Calu3 (cell line): ENCODE data around the gene CAMK1. TPM values are rescaled to one million over a fixed set of nuclear protein-coding genes. Genes with fewer than 3 reads are reported as not detected.

Source experiments
- BruUV-seq: library from RNA; stranded (reverse); fragments of 400-500 nt; replicated peaks from 2 replicates; lab custom pipeline; 2021; lab: Mats Ljungman, UMichigan
- CTCF ChIA-PET: fragments of 300-600 bp; sonication (Branson Sonifier 250); formaldehyde crosslinking; loops from one replicate; lab custom pipeline; 2022; ENCODE audit warnings: antibody characterized with exemption; lab: Charles Lee
- DNase-seq: peaks from one replicate; pipeline ENCODE4 v3.0.0; 2022
- H3K27ac Mint-ChIP-seq: one replicate; pipeline ENCODE4 v1.8.0; 2022; ENCODE audit warnings: mixed read lengths; ENCODE audit not compliant: unreplicated experiment
- H3K27me3 Mint-ChIP-seq: one replicate; pipeline ENCODE4 v1.8.0; 2022; ENCODE audit warnings: mixed read lengths; ENCODE audit not compliant: unreplicated experiment
- H3K36me3 Mint-ChIP-seq: one replicate; pipeline ENCODE4 v1.8.0; 2022; ENCODE audit warnings: mild to moderate bottlenecking, moderate library complexity, mixed read lengths; ENCODE audit not compliant: insufficient read depth, unreplicated experiment
- H3K4me1 Mint-ChIP-seq: one replicate; pipeline ENCODE4 v1.8.0; 2022; ENCODE audit warnings: mild to moderate bottlenecking, low read depth, mixed read lengths; ENCODE audit not compliant: unreplicated experiment
- H3K4me3 Mint-ChIP-seq: one replicate; pipeline ENCODE4 v1.8.0; 2022; ENCODE audit warnings: mild to moderate bottlenecking, low read depth, moderate library complexity, mixed read lengths; ENCODE audit not compliant: unreplicated experiment
- H3K9me3 Mint-ChIP-seq: one replicate; pipeline ENCODE4 v1.8.0; 2022; ENCODE audit warnings: low read depth, mixed read lengths; ENCODE audit not compliant: unreplicated experiment
- CTCF ChIP-seq: fragments of 200-600 bp; IDR thresholded peaks from one replicate; pipeline ENCODE4 v1.8.0; 2022; ENCODE audit warnings: antibody characterized with exemption; ENCODE audit not compliant: unreplicated experiment
- intact Hi-C: fragments of 100-400 bp; cut with micrococcal nuclease; formaldehyde crosslinking; loops from one replicate; pipeline ENCODE4 v1.10.0; 2022; ENCODE audit not compliant: unreplicated experiment
- total RNA-seq: library from RNA; stranded (reverse); gene quantifications from 2 replicates; pipeline ENCODE4 v1.2.3, GENCODE V29; 2022

The CAMK1 gene
- total RNA-seq, 1 experiment from 2014 or later, result 7.2 TPM

GRCh38 chr3:9757427-9757826, 12.3 kb downstream of the CAMK1 start:
- CTCF ChIA-PET, result no interaction called here
- no TSS peak for BruUV-seq
- intact Hi-C loops, result no loop called here
- H3K4me3 Mint-ChIP-seq, result no peak overlapping the region
- TF ChIP-seq CTCF, result no peak
- peaks cover 13% of the 10 kb centered on the region for H3K36me3 Mint-ChIP-seq
- H3K9me3 Mint-ChIP-seq, result no peaks in the 10 kb centered on the region
- DNase-seq, result no peak
- H3K27ac Mint-ChIP-seq, result no peak overlapping the region
- no peaks in the 10 kb centered on the region for H3K4me1 Mint-ChIP-seq
- no peaks in the 10 kb centered on the region for H3K27me3 Mint-ChIP-seq

- BruUV-seq, result no TSS peak
- peaks cover 7% of the 10 kb centered on the region for H3K4me1 Mint-ChIP-seq
- no peak for TF ChIP-seq CTCF
- no peaks in the 10 kb centered on the region for H3K27me3 Mint-ChIP-seq
- intact Hi-C loops, result no loop called here
- no peaks in the 10 kb centered on the region for H3K9me3 Mint-ChIP-seq
- H3K4me3 Mint-ChIP-seq, result no peak overlapping the region
- H3K36me3 Mint-ChIP-seq, result peaks cover 27% of the 10 kb centered on the region
- no peak for DNase-seq
- CTCF ChIA-PET, result no interaction called here
- H3K27ac Mint-ChIP-seq, result no peak overlapping the region
These were observed 15.1 kb downstream of the CAMK1 start for GRCh38 chr3:9754678-9755077.

- no peaks in the 10 kb centered on the region for H3K27me3 Mint-ChIP-seq
- H3K4me3 Mint-ChIP-seq, result peak overlapping the region; percentile 88
- H3K27ac Mint-ChIP-seq, result no peak overlapping the region
- CTCF ChIA-PET, result no interaction called here
- TF ChIP-seq CTCF, result no peak
- intact Hi-C loops, result no loop called here
- DNase-seq, result peak; percentile 17
- peaks cover 30% of the 10 kb centered on the region for H3K36me3 Mint-ChIP-seq
- BruUV-seq, result TSS peak; percentile 61
- no peaks in the 10 kb centered on the region for H3K9me3 Mint-ChIP-seq
- H3K4me1 Mint-ChIP-seq, result peaks cover 7% of the 10 kb centered on the region
These were observed 19.0 kb downstream of the CAMK1 start for GRCh38 chr3:9750556-9751411.

GRCh38 chr3:9749645-9750555, 19.8 kb downstream of the CAMK1 start, which contains the start of gene OGG1:
Gene OGG1, plus strand, starts transcription at chr3:9749952. Its CDS starts 335 bp downstream, at chr3:9750287.
- Mint-ChIP-seq H3K27ac (peak within 1 kb of the TSS; percentile 76), H3K9me3 (no peaks in the 10 kb centered on the region), H3K4me3 (peak within 1 kb of the TSS; percentile 88), H3K36me3 (peaks cover 32% of the 10 kb centered on the region), H3K27me3 (no peaks in the 10 kb centered on the region), H3K4me1 (peaks cover 7% of the 10 kb centered on the region)
- no peak for TF ChIP-seq CTCF
- CTCF ChIA-PET, result interaction anchor here (0.6 to 1.4 kb wide), 6 partner anchors 19 to 370 kb away, joined by 3 to 5 read pairs (median 4); partner anchors contain the start of gene TADA3
- BruUV-seq, result no TSS peak
- intact Hi-C loops, result no loop called here
- peak; percentile 95 for DNase-seq
